Ascending aorta (tissue), 2 donors: ENCODE results near the gene TGIF1. TPM values are rescaled to one million over a fixed set of nuclear protein-coding genes. Genes with fewer than 3 reads are reported as not detected.

Experiments used
- DNase-seq, 2 donors: peaks; one replicate each; pipeline ENCODE4 v3.0.0-alpha.2; 2019; ENCODE audit warnings: low spot score in 2 of 2
- H3K27ac ChIP-seq, 2 donors: fragments of 200-600 bp; sonication (generic); one replicate each; pipeline ENCODE4 v1.5.1; 2016 to 2017; ENCODE audit warnings: mild to moderate bottlenecking in 1 of 2
- H3K27me3 ChIP-seq: fragments of 200-600 bp; sonication (generic); one replicate; pipeline ENCODE4 v1.5.1; 2017
- H3K36me3 ChIP-seq, 2 donors: fragments of 200-600 bp; sonication (generic); one replicate each; pipeline ENCODE4 v1.5.1; 2016
- H3K4me1 ChIP-seq, 2 donors: fragments of 200-600 bp; sonication (generic); one replicate each; pipeline ENCODE4 v1.5.1; 2016 to 2017; ENCODE audit warnings: mild to moderate bottlenecking in 1 of 2
- H3K4me3 ChIP-seq, 2 donors: fragments of 200-600 bp; sonication (generic); one replicate each; pipeline ENCODE4 v1.5.1; 2016 to 2017; ENCODE audit warnings: mild to moderate bottlenecking in 1 of 2
- H3K9me3 ChIP-seq, 2 donors: fragments of 200-600 bp; sonication (generic); one replicate each; pipeline ENCODE4 v1.5.1; 2016
- CTCF ChIP-seq, 3 experiments: fragments of 200-600 bp in 2 of 3; fragments of 450-650 bp in 1 of 3; sonication (generic) in 2 of 3; IDR thresholded peaks; one replicate each; pipeline ENCODE4 v1.5.1; 2016 to 2019; ENCODE audit warnings: antibody characterized with exemption in 3 of 3, mild to moderate bottlenecking in 1 of 3, moderate library complexity in 1 of 3
- intact Hi-C: fragments of 100-400 bp; cut with DNase I; formaldehyde crosslinking; loops from one replicate; pipeline ENCODE4 v1.15.1; 2023
- total RNA-seq: library from RNA; depleted of rRNA; stranded (reverse); fragments of >200 nt; gene quantifications from one replicate; pipeline ENCODE4 v1.1.0, GENCODE V29; 2016

Gene TGIF1
- total RNA-seq, 1 donor from 2014 or later: 39.7 TPM

- intact Hi-C loops: no loop called here
These were observed 25.6 kb upstream of the TGIF1 start for GRCh38 chr18:3424280-3424890.

GRCh38 chr18:3425030-3425429, 24.9 kb upstream of the TGIF1 start:
- H3K36me3 ChIP-seq: no peaks in the 10 kb centered on the region
- intact Hi-C loops: no loop called here
- no peaks in the 10 kb centered on the region for H3K9me3 ChIP-seq
- H3K4me1 ChIP-seq: no peaks in the 10 kb centered on the region
- no peaks in the 10 kb centered on the region for H3K27me3 ChIP-seq
- H3K4me3 ChIP-seq: no peak overlapping the region
- no peak for DNase-seq
- no peak for TF ChIP-seq CTCF (IDR thresholded peaks at IDR 0.05)
- H3K27ac ChIP-seq: no peak overlapping the region

More at GRCh38 chr18:3424280-3424890, 25.6 kb upstream of the TGIF1 start:
- no peaks in the 10 kb centered on the region for H3K9me3 ChIP-seq
- H3K27me3 ChIP-seq: no peaks in the 10 kb centered on the region
- H3K4me1 ChIP-seq: no peaks in the 10 kb centered on the region
- no peak for DNase-seq
- no peak for TF ChIP-seq CTCF (IDR thresholded peaks at IDR 0.05)
- H3K36me3 ChIP-seq: no peaks in the 10 kb centered on the region
- H3K4me3 ChIP-seq: no peak overlapping the region
- no peak overlapping the region for H3K27ac ChIP-seq

- Histone ChIP-seq H3K27me3 (no peaks in the 10 kb centered on the region), H3K4me3 (no peak overlapping the region), H3K27ac (no peak overlapping the region), H3K36me3 (no peaks in the 10 kb centered on the region), H3K9me3 (no peaks in the 10 kb centered on the region), H3K4me1 (no peaks in the 10 kb centered on the region)
- DNase-seq: no peak
- intact Hi-C loops: no loop called here
- TF ChIP-seq CTCF (IDR thresholded peaks at IDR 0.05): no peak
These were observed 24.5 kb upstream of the TGIF1 start for GRCh38 chr18:3425446-3425845.

GRCh38 chr18:3426074-3426473, 23.9 kb upstream of the TGIF1 start:
- intact Hi-C loops: no loop called here
- H3K4me1 ChIP-seq: no peaks in the 10 kb centered on the region
- no peak for TF ChIP-seq CTCF (IDR thresholded peaks at IDR 0.05)

GRCh38 chr18:3427944-3428343, 22.0 kb upstream of the TGIF1 start:
- Histone ChIP-seq H3K27ac (no peak overlapping the region), H3K36me3 (no peaks in the 10 kb centered on the region), H3K27me3 (no peaks in the 10 kb centered on the region), H3K4me1 (no peaks in the 10 kb centered on the region), H3K4me3 (no peak overlapping the region), H3K9me3 (no peaks in the 10 kb centered on the region)
- DNase-seq: no peak
- intact Hi-C loops: no loop called here
- TF ChIP-seq CTCF (IDR thresholded peaks at IDR 0.05): no peak

More at GRCh38 chr18:3426074-3426473, 23.9 kb upstream of the TGIF1 start:
- Histone ChIP-seq H3K4me3 (no peak overlapping the region), H3K27me3 (no peaks in the 10 kb centered on the region), H3K9me3 (no peaks in the 10 kb centered on the region), H3K27ac (no peak overlapping the region), H3K36me3 (no peaks in the 10 kb centered on the region)
- DNase-seq: no peak

- DNase-seq: no peak
- intact Hi-C loops: no loop called here
These were observed 20.9 kb upstream of the TGIF1 start for GRCh38 chr18:3429121-3429520.

More at GRCh38 chr18:3429121-3429520, 20.9 kb upstream of the TGIF1 start:
- no peak overlapping the region for H3K4me3 ChIP-seq
- no peaks in the 10 kb centered on the region for H3K4me1 ChIP-seq
- H3K9me3 ChIP-seq: no peaks in the 10 kb centered on the region
- no peak overlapping the region for H3K27ac ChIP-seq
- TF ChIP-seq CTCF (IDR thresholded peaks at IDR 0.05): no peak
- no peaks in the 10 kb centered on the region for H3K36me3 ChIP-seq
- H3K27me3 ChIP-seq: no peaks in the 10 kb centered on the region
